HL-60 (cell line): ENCODE data around the gene POU1F1.

ENCODE experiments used
- DNase-seq, 2 experiments: peaks; one replicate each; pipeline ENCODE4 v3.0.0-alpha.2; 2010 to 2020; ENCODE audit warnings: low read depth in 1 of 2, low spot score in 1 of 2
- H3K27ac ChIP-seq: fragments of 250-450 bp; sonication (Bioruptor Pico); replicated peaks from 2 replicates; pipeline ENCODE4 v1.5.1; 2020; ENCODE audit warnings: mild to moderate bottlenecking, moderate library complexity
- H3K27me3 ChIP-seq: fragments of 250-450 bp; sonication (Bioruptor Pico); 2 replicates; pipeline ENCODE4 v1.5.1; 2021; ENCODE audit warnings: mild to moderate bottlenecking, moderate library complexity; ENCODE audit not compliant: insufficient read depth, poor library complexity, severe bottlenecking
- H3K4me3 ChIP-seq: replicated peaks from 2 replicates; pipeline ENCODE4 v1.5.1; 2011; ENCODE audit warnings: mild to moderate bottlenecking, control low read depth, low read length; ENCODE audit not compliant: insufficient read depth
- CTCF ChIP-seq: IDR thresholded peaks from one replicate; pipeline ENCODE4 v1.5.1; 2011; ENCODE audit warnings: low read length, control low read depth, inconsistent platforms; ENCODE audit not compliant: insufficient read depth
- GABPA ChIP-seq: IDR thresholded peaks from 2 replicates; pipeline ENCODE4 v1.6.1; 2012; ENCODE audit warnings: low read depth
- POLR2AphosphoS5 ChIP-seq: IDR thresholded peaks from 2 replicates; pipeline ENCODE4 v1.6.1; 2012; ENCODE audit warnings: low read depth
- REST ChIP-seq: IDR thresholded peaks from 2 replicates; pipeline ENCODE4 v1.6.1; 2012; ENCODE audit warnings: low read depth; ENCODE audit not compliant: insufficient replicate concordance
- SPI1 ChIP-seq: IDR thresholded peaks from 2 replicates; pipeline ENCODE4 v1.6.1; 2012; ENCODE audit warnings: low read depth, mild to moderate bottlenecking, borderline replicate concordance
- long read RNA-seq: library from polyadenylated mRNA; unstranded; transcript quantifications from one replicate; pipeline ENCODE4 v2.0.0, GENCODE V29; 2020

Gene POU1F1
- long read RNA-seq = 0 reads

- Histone ChIP-seq H3K27me3 (no peaks in the 10 kb centered on the region), H3K4me3 (no peak within 1 kb of the TSS), H3K27ac (no peak within 1 kb of the TSS)
- TF ChIP-seq GABPA (no peak), REST (no peak), SPI1 (no peak), CTCF (no peak), POLR2AphosphoS5 (no peak)
- no peak for DNase-seq
Measured at GRCh38 chr3:87276484-87276883, at the start of gene POU1F1. TSS of gene POU1F1 (minus strand) at chr3:87276584. CDS start at chr3:87276462, 122 bp downstream.

- TF ChIP-seq SPI1 (no peak), GABPA (no peak), CTCF (no peak), REST (no peak), POLR2AphosphoS5 (no peak)
- Histone ChIP-seq H3K4me3 (no peak overlapping the region), H3K27ac (no peak overlapping the region), H3K27me3 (no peaks in the 10 kb centered on the region)
- no peak for DNase-seq
Measured at GRCh38 chr3:87324609-87325008, 48.2 kb upstream of the POU1F1 start.

- Histone ChIP-seq H3K27ac (no peak overlapping the region), H3K27me3 (no peaks in the 10 kb centered on the region), H3K4me3 (no peak overlapping the region)
- no peak for TF ChIP-seq POLR2AphosphoS5
- no peak for TF ChIP-seq GABPA
- TF ChIP-seq CTCF = no peak
- no peak for TF ChIP-seq SPI1
- TF ChIP-seq REST = no peak
- no peak for DNase-seq
Measured at GRCh38 chr3:87320756-87321626, 44.6 kb upstream of the POU1F1 start.
